ENCODE results near the gene BAZ2B. TPM values are rescaled to one million over a fixed set of nuclear protein-coding genes. Genes with fewer than 3 reads are reported as not detected.

Gene BAZ2B
- total RNA-seq, 1 experiment from 2014 or later = 25.1 TPM

GRCh38 chr2:159615367-159616285 is 722 bp downstream of the BAZ2B start:
- peak; percentile 90 for DNase-seq (ENCODE audit: low read depth)

- DNase-seq (ENCODE audit: low read depth) = peak; percentile 76
Observed at GRCh38 chr2:159614534-159615366, 1.6 kb downstream of the BAZ2B start.

GRCh38 chr2:159613651-159614285 is 2.6 kb downstream of the BAZ2B start:
- peak; percentile 21 for DNase-seq (ENCODE audit: low read depth)

GRCh38 chr2:159613091-159613490 is 3.3 kb downstream of the BAZ2B start:
- no peak for DNase-seq (ENCODE audit: low read depth)

- DNase-seq (ENCODE audit: low read depth) = peak; percentile 20
Observed at GRCh38 chr2:159612255-159612901, 4.0 kb downstream of the BAZ2B start.

- no peak for DNase-seq (ENCODE audit: low read depth)
Observed at GRCh38 chr2:159609811-159610549, 6.4 kb downstream of the BAZ2B start.

- no peak for DNase-seq (ENCODE audit: low read depth)
Observed at GRCh38 chr2:159608723-159609308, 7.5 kb downstream of the BAZ2B start.

- DNase-seq (ENCODE audit: low read depth) = no peak
Observed at GRCh38 chr2:159608108-159608507, 8.2 kb downstream of the BAZ2B start.

- no peak for DNase-seq (ENCODE audit: low read depth)
Observed at GRCh38 chr2:159606287-159606686, 10.1 kb downstream of the BAZ2B start.

- no peak for DNase-seq (ENCODE audit: low read depth)
Observed at GRCh38 chr2:159605441-159606178, 10.7 kb downstream of the BAZ2B start.

- DNase-seq (ENCODE audit: low read depth) = no peak
Observed at GRCh38 chr2:159604159-159604558, 12.2 kb downstream of the BAZ2B start.

- DNase-seq (ENCODE audit: low read depth) = peak; percentile 58
Observed at GRCh38 chr2:159600752-159601151, 15.6 kb downstream of the BAZ2B start.

- DNase-seq (ENCODE audit: low read depth) = no peak
Observed at GRCh38 chr2:159595410-159596046, 20.8 kb downstream of the BAZ2B start.

GRCh38 chr2:159592441-159592840 is 23.9 kb downstream of the BAZ2B start:
- no peak for DNase-seq (ENCODE audit: low read depth)

- no peak for DNase-seq (ENCODE audit: low read depth)
Observed at GRCh38 chr2:159591221-159591620, 25.1 kb downstream of the BAZ2B start.

- no peak for DNase-seq (ENCODE audit: low read depth)
Observed at GRCh38 chr2:159589286-159589685, 27.1 kb downstream of the BAZ2B start.

- no peak for DNase-seq (ENCODE audit: low read depth)
Observed at GRCh38 chr2:159586034-159586433, 30.3 kb downstream of the BAZ2B start.

- no peak for DNase-seq (ENCODE audit: low read depth)
Observed at GRCh38 chr2:159585622-159586021, 30.7 kb downstream of the BAZ2B start.

- DNase-seq (ENCODE audit: low read depth) = no peak
Observed at GRCh38 chr2:159584796-159585195, 31.6 kb downstream of the BAZ2B start.

Data from RPMI7951 (cell line).